GM18909 (cell line): ENCODE data around the gene PIGR.

ENCODE experiments used
- ATAC-seq: cut with Tn5 transposase; IDR thresholded peaks from one replicate; pipeline ENCODE4 v1.9.1; 2021; ENCODE audit warnings: mild to moderate bottlenecking; ENCODE audit not compliant: unreplicated experiment, poor library complexity

The PIGR gene

GRCh38 chr1:206946261-206946660 lies at the start of gene PIGR:
Gene PIGR (minus strand): TSS chr1:206946466. CDS start chr1:206940531, 5,935 bp downstream.
- ATAC-seq = no peak

GRCh38 chr1:206992790-206993189 lies 46.5 kb upstream of the PIGR start:
- ATAC-seq = no peak

GRCh38 chr1:206987873-206988272 lies 41.6 kb upstream of the PIGR start:
- no peak for ATAC-seq

GRCh38 chr1:206986885-206987284 lies 40.6 kb upstream of the PIGR start:
- ATAC-seq = no peak

- ATAC-seq = no peak
Observed at GRCh38 chr1:206986402-206986801, 40.1 kb upstream of the PIGR start.

- no peak for ATAC-seq
Observed at GRCh38 chr1:206985162-206985749, 39.0 kb upstream of the PIGR start.

GRCh38 chr1:206982216-206982615 lies 36.0 kb upstream of the PIGR start:
- ATAC-seq = no peak

GRCh38 chr1:206979379-206980043 lies 33.2 kb upstream of the PIGR start:
- no peak for ATAC-seq

- ATAC-seq = no peak
Observed at GRCh38 chr1:206978259-206978658, 32.0 kb upstream of the PIGR start.

GRCh38 chr1:206975306-206975705 lies 29.0 kb upstream of the PIGR start:
- no peak for ATAC-seq

- ATAC-seq = no peak
Observed at GRCh38 chr1:206974140-206974539, 27.9 kb upstream of the PIGR start.

- no peak for ATAC-seq
Observed at GRCh38 chr1:206972728-206973127, 26.5 kb upstream of the PIGR start.

GRCh38 chr1:206971029-206971655 lies 24.9 kb upstream of the PIGR start:
- no peak for ATAC-seq

- no peak for ATAC-seq
Observed at GRCh38 chr1:206970446-206970845, 24.2 kb upstream of the PIGR start, which contains the start of gene FCAMR. Gene FCAMR (minus strand): TSS chr1:206970460. CDS start chr1:206970125, 335 bp downstream.

GRCh38 chr1:206969090-206969489 lies 22.8 kb upstream of the PIGR start:
- ATAC-seq = no peak

- ATAC-seq = peak; percentile 52
Observed at GRCh38 chr1:206967096-206967849, 21.0 kb upstream of the PIGR start.

GRCh38 chr1:206965781-206966180 lies 19.5 kb upstream of the PIGR start:
- ATAC-seq = no peak

GRCh38 chr1:206963740-206964139 lies 17.5 kb upstream of the PIGR start:
- ATAC-seq = no peak

GRCh38 chr1:206963119-206963712 lies 16.9 kb upstream of the PIGR start:
- no peak for ATAC-seq

GRCh38 chr1:206962272-206962671 lies 16.0 kb upstream of the PIGR start:
- no peak for ATAC-seq

GRCh38 chr1:206961668-206962067 lies 15.4 kb upstream of the PIGR start:
- ATAC-seq = no peak
